ENCODE measurements around the gene TMEM87A.

DNA sequence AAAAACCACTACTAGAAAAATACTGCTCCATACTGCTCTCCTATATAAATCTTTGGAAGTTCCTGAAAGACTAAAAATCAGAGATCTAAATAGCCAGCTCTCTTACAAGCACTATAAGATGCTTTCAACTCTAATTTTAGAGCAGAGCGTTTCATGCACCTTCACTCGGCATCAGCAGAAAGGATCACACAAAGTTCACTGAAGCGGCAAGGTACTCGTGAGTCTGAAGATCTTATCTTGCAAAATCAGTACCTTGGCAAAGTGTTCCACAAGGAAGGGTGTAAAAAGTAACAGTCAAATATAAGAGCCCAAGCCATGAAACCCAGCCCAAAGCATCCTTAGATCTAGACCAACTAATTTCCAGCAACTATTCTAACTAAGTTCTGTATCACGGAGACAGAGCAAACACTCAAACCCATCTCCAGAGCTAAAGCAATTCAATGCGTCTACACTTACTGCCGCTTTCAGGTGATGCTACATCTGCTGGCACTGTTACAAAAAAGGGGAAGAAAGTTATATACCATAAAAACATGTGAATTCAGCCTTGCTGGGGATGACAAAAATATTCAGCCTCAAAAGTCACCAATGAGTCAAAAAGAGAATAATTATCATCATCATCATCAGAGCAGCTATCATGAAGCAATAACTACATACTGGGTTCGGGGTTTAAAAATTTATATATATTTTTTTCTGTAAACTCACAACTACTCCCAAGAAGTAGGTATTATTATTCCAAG lies 81.5 kb downstream of the TMEM87A start:
- TF ChIP-seq, protein P1, sequence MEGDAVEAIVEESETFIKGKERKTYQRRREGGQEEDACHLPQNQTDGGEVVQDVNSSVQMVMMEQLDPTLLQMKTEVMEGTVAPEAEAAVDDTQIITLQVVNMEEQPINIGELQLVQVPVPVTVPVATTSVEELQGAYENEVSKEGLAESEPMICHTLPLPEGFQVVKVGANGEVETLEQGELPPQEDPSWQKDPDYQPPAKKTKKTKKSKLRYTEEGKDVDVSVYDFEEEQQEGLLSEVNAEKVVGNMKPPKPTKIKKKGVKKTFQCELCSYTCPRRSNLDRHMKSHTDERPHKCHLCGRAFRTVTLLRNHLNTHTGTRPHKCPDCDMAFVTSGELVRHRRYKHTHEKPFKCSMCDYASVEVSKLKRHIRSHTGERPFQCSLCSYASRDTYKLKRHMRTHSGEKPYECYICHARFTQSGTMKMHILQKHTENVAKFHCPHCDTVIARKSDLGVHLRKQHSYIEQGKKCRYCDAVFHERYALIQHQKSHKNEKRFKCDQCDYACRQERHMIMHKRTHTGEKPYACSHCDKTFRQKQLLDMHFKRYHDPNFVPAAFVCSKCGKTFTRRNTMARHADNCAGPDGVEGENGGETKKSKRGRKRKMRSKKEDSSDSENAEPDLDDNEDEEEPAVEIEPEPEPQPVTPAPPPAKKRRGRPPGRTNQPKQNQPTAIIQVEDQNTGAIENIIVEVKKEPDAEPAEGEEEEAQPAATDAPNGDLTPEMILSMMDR (IDR thresholded peaks at IDR 0.05) = no peak
- no peak for TF ChIP-seq POLR2A (IDR thresholded peaks at IDR 0.05)

Measured in thyroid gland (tissue), 4 donors.